ENCODE measurements around the gene PPM1N. TPM values are rescaled to one million over a fixed set of nuclear protein-coding genes. Genes with fewer than 3 reads are reported as not detected.

PPM1N gene
- polyA plus RNA-seq, 3 donors, result 1.3 to 4.3 (median 2.7) TPM

- DNase-seq, result peak; percentile 44 to 85 (median 65)
- Histone ChIP-seq H3K4me3 (replicated peaks in 1 of 3; ENCODE audit: low read depth in 2 of 3, low read length in 3 of 3) (peak overlapping the region in 1 of 3 experiments; percentile 43), H2AFZ (ENCODE audit: insufficient read depth, low read depth, low read length, poor library complexity, severe bottlenecking) (no peak overlapping the region), H3K36me3 (replicated peaks in 1 of 2; ENCODE audit: control insufficient read depth in 1 of 2, insufficient read depth in 2 of 2, low read length in 2 of 2) (no peaks in the 10 kb centered on the region), H3K79me2 (ENCODE audit: insufficient read depth, low read length) (peaks cover 3% of the 10 kb centered on the region), H3K4me2 (replicated peaks; ENCODE audit: extremely low read depth, low read length, poor library complexity, severe bottlenecking) (peak overlapping the region; percentile 49), H3K27ac (ENCODE audit: low read depth in 1 of 2, low read length in 2 of 2) (peak overlapping the region; percentile 80), H4K20me1 (ENCODE audit: insufficient read depth, low read length) (no peaks in the 10 kb centered on the region), H3K9ac (ENCODE audit: insufficient read depth, low read length, poor library complexity, severe bottlenecking) (peak overlapping the region; percentile 34), H3K9me3 (replicated peaks in 1 of 2; ENCODE audit: control insufficient read depth in 1 of 2, insufficient read depth in 1 of 2, low read length in 2 of 2) (peaks cover 0 to 6% of the 10 kb centered on the region in 2 donors), H3K27me3 (ENCODE audit: control insufficient read depth in 2 of 2, insufficient read depth in 2 of 2, low read length in 2 of 2) (peaks cover 3 to 23% of the 10 kb centered on the region in 2 donors), H3K4me1 (ENCODE audit: control insufficient read depth in 1 of 2, insufficient read depth in 2 of 2, low read length in 2 of 2) (peaks cover 74 to 95% of the 10 kb centered on the region in 2 donors)
- H3K27ac Mint-ChIP-seq, result peak overlapping the region; percentile 86 to 93 (median 92)
- peaks cover 5 to 14% (median 10%) of the 10 kb centered on the region in 7 donors for H3K9me3 Mint-ChIP-seq
- intact Hi-C loops (cut with micrococcal nuclease), result no loop called here
- no peak for TF ChIP-seq CTCF (IDR thresholded peaks at IDR 0.05)
- peak overlapping the region; percentile 56 to 64 for H3K4me3 Mint-ChIP-seq
- H3K36me3 Mint-ChIP-seq, result peaks cover 9 to 11% of the 10 kb centered on the region in 2 donors
- WGBS (ENCODE audit: insufficient coverage), result 0% methylated on average over 2 of the region's 5 CpGs
- peaks cover 20 to 38% (median 32%) of the 10 kb centered on the region in 3 donors for H3K27me3 Mint-ChIP-seq (ENCODE audit: low read depth in 3 of 3)
- H3K4me1 Mint-ChIP-seq, result peaks cover 67% of the 10 kb centered on the region
Observed at GRCh38 chr19:45502111-45502510, 3.9 kb downstream of the PPM1N start.

- no peaks in the 10 kb centered on the region for H3K36me3 ChIP-seq (replicated peaks in 1 of 2; ENCODE audit: control insufficient read depth in 1 of 2, insufficient read depth in 2 of 2, low read length in 2 of 2)
- no peak overlapping the region for H3K27ac Mint-ChIP-seq
- peaks cover 17% of the 10 kb centered on the region for H4K20me1 ChIP-seq (ENCODE audit: insufficient read depth, low read length)
- H3K4me3 Mint-ChIP-seq, result no peak overlapping the region
- peaks cover 56% of the 10 kb centered on the region for H3K4me1 Mint-ChIP-seq
- H2AFZ ChIP-seq (ENCODE audit: insufficient read depth, low read depth, low read length, poor library complexity, severe bottlenecking), result no peak overlapping the region
- H3K27me3 Mint-ChIP-seq (ENCODE audit: low read depth in 3 of 3), result peaks cover 9 to 20% (median 17%) of the 10 kb centered on the region in 3 donors
- 42% methylated on average over 2 of the region's 9 CpGs for WGBS (ENCODE audit: insufficient coverage)
- TF ChIP-seq CTCF (IDR thresholded peaks at IDR 0.05), result no peak
- H3K36me3 Mint-ChIP-seq, result peaks cover 5 to 9% of the 10 kb centered on the region in 2 donors
- H3K9ac ChIP-seq (ENCODE audit: insufficient read depth, low read length, poor library complexity, severe bottlenecking), result no peak overlapping the region
- peaks cover 21% of the 10 kb centered on the region for H3K79me2 ChIP-seq (ENCODE audit: insufficient read depth, low read length)
- no peak overlapping the region for H3K4me3 ChIP-seq (replicated peaks in 1 of 3; ENCODE audit: low read depth in 2 of 3, low read length in 3 of 3)
- H3K4me2 ChIP-seq (replicated peaks; ENCODE audit: extremely low read depth, low read length, poor library complexity, severe bottlenecking), result no peak overlapping the region
- peaks cover 5 to 8% (median 7%) of the 10 kb centered on the region in 7 donors for H3K9me3 Mint-ChIP-seq
- H3K9me3 ChIP-seq (replicated peaks in 1 of 2; ENCODE audit: control insufficient read depth in 1 of 2, insufficient read depth in 1 of 2, low read length in 2 of 2), result peaks cover 0 to 6% of the 10 kb centered on the region in 2 donors
- peaks cover 56 to 79% of the 10 kb centered on the region in 2 donors for H3K4me1 ChIP-seq (ENCODE audit: control insufficient read depth in 1 of 2, insufficient read depth in 2 of 2, low read length in 2 of 2)
- peaks cover 0 to 11% of the 10 kb centered on the region in 2 donors for H3K27me3 ChIP-seq (ENCODE audit: control insufficient read depth in 2 of 2, insufficient read depth in 2 of 2, low read length in 2 of 2)
- DNase-seq, result no peak
- no peak overlapping the region for H3K27ac ChIP-seq (ENCODE audit: low read depth in 1 of 2, low read length in 2 of 2)
- intact Hi-C loops (cut with micrococcal nuclease), result no loop called here
Observed at GRCh38 chr19:45503909-45504308, 5.7 kb downstream of the PPM1N start.

All from CD14-positive monocyte (primary cell).